AG04450 (cell line): Measurements from ENCODE around the gene CDC42EP3. TPM values are rescaled to one million over a fixed set of nuclear protein-coding genes. Genes with fewer than 3 reads are reported as not detected.

ENCODE experiments used
- CTCF ChIA-PET: fragments of 300-600, 350-600 bp; formaldehyde crosslinking; extraction: SDS; loops from one replicate; lab custom pipeline; 2022; ENCODE audit warnings: antibody characterized with exemption, inconsistent platforms; lab: Charles Lee
- POLR2A ChIA-PET: fragments of 350-600 bp; formaldehyde crosslinking; extraction: SDS; loops from one replicate; lab custom pipeline; 2021; ENCODE audit warnings: antibody characterized with exemption, inconsistent platforms; lab: Yijun Ruan, JAX
- DNase-seq: peaks from one replicate; pipeline ENCODE4 v3.0.0-alpha.2; 2011; ENCODE audit warnings: low read depth, low spot score
- H3K27ac ChIP-seq: one replicate; pipeline ENCODE4 v1.5.1; 2012; ENCODE audit warnings: low read depth, low read length, control low read depth
- H3K27me3 ChIP-seq: one replicate; pipeline ENCODE4 v1.6.0; 2012; ENCODE audit warnings: low read length; ENCODE audit not compliant: control insufficient read depth, insufficient read depth
- H3K4me3 ChIP-seq: 2 replicates; pipeline ENCODE4 v1.5.1; 2011; ENCODE audit warnings: mild to moderate bottlenecking, low read depth, low read length, control low read depth
- H3K9me3 ChIP-seq: 2 replicates; pipeline ENCODE4 v1.5.1; 2012; ENCODE audit warnings: low read length; ENCODE audit not compliant: control insufficient read depth, insufficient read depth
- polyA plus RNA-seq: library from polyadenylated mRNA; depleted of rRNA; stranded (reverse); fragments of >200 nt; gene quantifications from 2 replicates; pipeline ENCODE4 v1.2.3, GENCODE V29; 2011
- TF ChIP-seq, protein P1 (sequence below): IDR thresholded peaks from 2 replicates; pipeline ENCODE4 v1.5.1; 2011; ENCODE audit warnings: low read depth, low read length, control low read depth, inconsistent platforms

The CDC42EP3 gene
- polyA plus RNA-seq, 1 experiment: 245 TPM

DNA sequence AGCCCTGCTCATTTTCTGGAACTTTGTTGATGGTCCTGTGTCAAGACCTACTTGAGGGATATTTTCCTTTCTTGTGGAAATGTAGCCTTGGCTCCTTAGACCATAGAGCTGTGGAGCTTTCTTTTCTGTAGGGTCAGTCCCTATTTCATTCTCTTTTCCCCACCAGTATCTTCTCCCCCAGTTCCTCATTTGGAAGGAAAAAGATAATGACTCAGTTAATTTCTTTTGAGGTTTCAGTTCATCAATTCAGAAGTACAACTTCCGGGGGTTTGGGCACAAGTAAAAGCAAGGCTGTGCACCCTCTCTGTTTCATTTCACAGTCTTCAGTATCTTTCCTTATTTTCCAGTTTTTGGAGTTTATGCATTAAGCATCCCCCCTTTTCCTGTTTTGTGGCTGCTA, 70.7 kb downstream of the CDC42EP3 start:
- POLR2A ChIA-PET: interaction anchor here (1.0 kb wide), 1 partner anchor 10 kb away, joined by 3 read pairs; no protein-coding TSS in a partner anchor
- Histone ChIP-seq H3K4me3 (no peak overlapping the region), H3K27ac (no peak overlapping the region), H3K27me3 (no peaks in the 10 kb centered on the region), H3K9me3 (no peaks in the 10 kb centered on the region)
- CTCF ChIA-PET: interaction anchor here (1.0 kb wide), 1 partner anchor 276 kb away, joined by 3 read pairs; no protein-coding TSS in a partner anchor
- DNase-seq: no peak
- TF ChIP-seq, protein P1, sequence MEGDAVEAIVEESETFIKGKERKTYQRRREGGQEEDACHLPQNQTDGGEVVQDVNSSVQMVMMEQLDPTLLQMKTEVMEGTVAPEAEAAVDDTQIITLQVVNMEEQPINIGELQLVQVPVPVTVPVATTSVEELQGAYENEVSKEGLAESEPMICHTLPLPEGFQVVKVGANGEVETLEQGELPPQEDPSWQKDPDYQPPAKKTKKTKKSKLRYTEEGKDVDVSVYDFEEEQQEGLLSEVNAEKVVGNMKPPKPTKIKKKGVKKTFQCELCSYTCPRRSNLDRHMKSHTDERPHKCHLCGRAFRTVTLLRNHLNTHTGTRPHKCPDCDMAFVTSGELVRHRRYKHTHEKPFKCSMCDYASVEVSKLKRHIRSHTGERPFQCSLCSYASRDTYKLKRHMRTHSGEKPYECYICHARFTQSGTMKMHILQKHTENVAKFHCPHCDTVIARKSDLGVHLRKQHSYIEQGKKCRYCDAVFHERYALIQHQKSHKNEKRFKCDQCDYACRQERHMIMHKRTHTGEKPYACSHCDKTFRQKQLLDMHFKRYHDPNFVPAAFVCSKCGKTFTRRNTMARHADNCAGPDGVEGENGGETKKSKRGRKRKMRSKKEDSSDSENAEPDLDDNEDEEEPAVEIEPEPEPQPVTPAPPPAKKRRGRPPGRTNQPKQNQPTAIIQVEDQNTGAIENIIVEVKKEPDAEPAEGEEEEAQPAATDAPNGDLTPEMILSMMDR: no peak

GRCh38 chr2:37599688-37600525, 71.5 kb downstream of the CDC42EP3 start:
- ChIA-PET CTCF (interaction anchor here (1.0 kb wide), 1 partner anchor 277 kb away, joined by 3 read pairs; no protein-coding TSS in a partner anchor), POLR2A (interaction anchor here (1.0 kb wide), 1 partner anchor 11 kb away, joined by 3 read pairs; no protein-coding TSS in a partner anchor)
- TF ChIP-seq, protein P1: no peak

DNA sequence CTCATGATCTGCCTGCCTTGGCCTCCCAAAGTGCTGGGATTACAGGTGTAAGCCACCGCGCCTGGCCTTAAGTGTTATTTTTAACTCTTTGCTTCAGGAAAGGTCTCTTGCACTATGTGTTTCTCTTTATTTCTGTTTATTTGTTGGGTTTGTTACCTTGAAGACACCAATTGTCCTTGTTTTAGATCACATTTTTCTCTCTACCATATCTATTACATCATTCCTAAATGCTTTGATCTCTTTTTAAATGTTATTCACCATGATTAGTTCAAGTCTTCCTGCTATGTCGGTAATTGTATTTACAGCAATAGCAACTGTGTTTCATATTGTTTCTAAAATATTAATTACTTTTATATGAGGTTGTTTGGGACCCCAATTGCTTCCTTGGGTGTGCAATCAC, 77.7 kb downstream of the CDC42EP3 start:
- no peak overlapping the region for H3K4me3 ChIP-seq
- CTCF ChIA-PET: no interaction called here
- TF ChIP-seq, protein P1: no peak
- H3K27me3 ChIP-seq: no peaks in the 10 kb centered on the region
- no peak for DNase-seq
- H3K9me3 ChIP-seq: no peaks in the 10 kb centered on the region
- no peak overlapping the region for H3K27ac ChIP-seq
- POLR2A ChIA-PET: no interaction called here

More at GRCh38 chr2:37599688-37600525, 71.5 kb downstream of the CDC42EP3 start:
- H3K27me3 ChIP-seq: no peaks in the 10 kb centered on the region
- no peak overlapping the region for H3K4me3 ChIP-seq
- DNase-seq: no peak
- H3K27ac ChIP-seq: no peak overlapping the region
- H3K9me3 ChIP-seq: no peaks in the 10 kb centered on the region

DNA sequence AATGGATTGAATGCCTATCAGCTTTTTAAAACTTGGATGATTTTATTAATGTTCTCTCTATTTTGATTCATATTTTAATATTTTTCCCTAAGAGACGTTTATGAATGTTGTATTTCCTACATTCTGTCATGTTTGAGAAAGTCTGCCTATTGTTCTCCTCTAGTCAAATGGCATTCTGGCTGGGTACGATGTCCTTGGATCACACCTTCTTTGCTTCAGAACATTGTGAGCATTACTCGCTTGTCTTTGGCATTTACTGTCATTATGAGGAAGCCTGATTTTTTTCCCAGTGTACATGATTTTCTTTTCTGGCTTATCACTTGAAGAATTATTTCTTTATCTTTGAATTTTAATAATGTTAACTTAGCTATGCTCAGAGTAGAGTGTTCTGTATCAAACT, 78.4 kb downstream of the CDC42EP3 start:
- TF ChIP-seq, protein P1: no peak
- CTCF ChIA-PET: interaction anchor here (0.7 kb wide), 1 partner anchor 11 kb away, joined by 3 read pairs; no protein-coding TSS in a partner anchor
- POLR2A ChIA-PET: no interaction called here
- no peak overlapping the region for H3K4me3 ChIP-seq
- H3K27me3 ChIP-seq: no peaks in the 10 kb centered on the region
- no peaks in the 10 kb centered on the region for H3K9me3 ChIP-seq
- H3K27ac ChIP-seq: no peak overlapping the region
- DNase-seq: no peak
